Astrocyte of the cerebellum (primary cell): ENCODE measurements around the gene TNFSF18.

Experiments used
- DNase-seq: peaks from one replicate; pipeline ENCODE4 v3.0.0-alpha.2; 2011; ENCODE audit warnings: low read depth
- H3K4me3 ChIP-seq: 2 replicates; pipeline ENCODE4 v1.5.1; 2011; ENCODE audit warnings: mild to moderate bottlenecking, low read depth, low read length, moderate library complexity
- in situ Hi-C: cut with HindIII; loops from 2 replicates; pipeline ENCODE4 v1.10.0; 2017; ENCODE audit warnings: low sequenced_read_pairs
- TF ChIP-seq, protein P1 (sequence below): IDR thresholded peaks from 2 replicates; pipeline ENCODE4 v1.5.1; 2012; ENCODE audit warnings: low read length, low read depth, moderate library complexity, mild to moderate bottlenecking; ENCODE audit errors: missing control alignments

Gene TNFSF18

DNA sequence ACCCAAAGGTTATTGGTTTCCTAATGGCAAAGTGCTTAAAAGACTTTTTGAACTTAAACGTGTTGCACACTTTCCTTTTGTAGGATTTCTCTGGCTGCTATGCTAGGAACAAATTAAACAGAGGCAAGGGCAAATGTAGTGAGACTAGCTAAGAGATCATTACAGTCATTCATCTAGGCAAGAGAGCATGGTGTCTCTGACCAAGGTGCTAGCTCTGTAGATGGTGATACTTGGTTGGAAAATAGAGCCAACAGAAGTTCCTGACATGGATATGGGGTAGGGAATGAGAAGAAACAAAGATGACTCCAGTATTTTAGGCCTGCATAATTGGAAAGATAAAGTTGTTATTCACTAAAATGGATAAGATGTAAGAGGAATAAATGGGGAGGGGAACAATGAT is 6.1 kb downstream of the TNFSF18 start:
- DNase-seq, result no peak
- in situ Hi-C loops, result no loop called here
- TF ChIP-seq, protein P1, sequence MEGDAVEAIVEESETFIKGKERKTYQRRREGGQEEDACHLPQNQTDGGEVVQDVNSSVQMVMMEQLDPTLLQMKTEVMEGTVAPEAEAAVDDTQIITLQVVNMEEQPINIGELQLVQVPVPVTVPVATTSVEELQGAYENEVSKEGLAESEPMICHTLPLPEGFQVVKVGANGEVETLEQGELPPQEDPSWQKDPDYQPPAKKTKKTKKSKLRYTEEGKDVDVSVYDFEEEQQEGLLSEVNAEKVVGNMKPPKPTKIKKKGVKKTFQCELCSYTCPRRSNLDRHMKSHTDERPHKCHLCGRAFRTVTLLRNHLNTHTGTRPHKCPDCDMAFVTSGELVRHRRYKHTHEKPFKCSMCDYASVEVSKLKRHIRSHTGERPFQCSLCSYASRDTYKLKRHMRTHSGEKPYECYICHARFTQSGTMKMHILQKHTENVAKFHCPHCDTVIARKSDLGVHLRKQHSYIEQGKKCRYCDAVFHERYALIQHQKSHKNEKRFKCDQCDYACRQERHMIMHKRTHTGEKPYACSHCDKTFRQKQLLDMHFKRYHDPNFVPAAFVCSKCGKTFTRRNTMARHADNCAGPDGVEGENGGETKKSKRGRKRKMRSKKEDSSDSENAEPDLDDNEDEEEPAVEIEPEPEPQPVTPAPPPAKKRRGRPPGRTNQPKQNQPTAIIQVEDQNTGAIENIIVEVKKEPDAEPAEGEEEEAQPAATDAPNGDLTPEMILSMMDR, result no peak
- no peak overlapping the region for H3K4me3 ChIP-seq

DNA sequence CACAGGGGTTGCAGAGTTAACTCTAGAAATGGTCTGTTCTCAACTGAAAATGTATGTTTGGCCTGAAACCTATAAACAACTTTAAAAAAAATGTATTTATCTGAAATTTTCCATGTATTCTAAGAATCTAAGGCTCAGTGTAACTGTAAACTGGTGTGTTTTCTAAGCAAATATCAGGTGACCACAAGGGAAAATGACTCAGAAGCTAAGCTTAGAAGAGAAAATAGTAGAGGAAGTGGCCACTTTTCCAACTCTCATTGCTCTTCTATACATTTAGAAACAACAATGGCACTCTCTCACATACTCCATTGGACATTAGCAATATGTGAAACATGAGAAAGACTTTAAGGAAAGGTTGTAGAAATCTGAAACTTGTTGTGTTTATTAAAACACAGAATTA is 7.5 kb downstream of the TNFSF18 start:
- H3K4me3 ChIP-seq, result no peak overlapping the region
- in situ Hi-C loops, result no loop called here
- TF ChIP-seq, protein P1, result no peak
- peak; percentile 19 for DNase-seq

GRCh38 chr1:173042806-173043205 is 7.9 kb downstream of the TNFSF18 start:
- no peak overlapping the region for H3K4me3 ChIP-seq
- DNase-seq, result peak; percentile 41
- TF ChIP-seq, protein P1, result no peak
- in situ Hi-C loops, result no loop called here

GRCh38 chr1:173039626-173040025 is 11.1 kb downstream of the TNFSF18 start:
- no peak overlapping the region for H3K4me3 ChIP-seq
- in situ Hi-C loops, result no loop called here
- DNase-seq, result no peak
- TF ChIP-seq, protein P1, result no peak

- TF ChIP-seq, protein P1, result no peak
- in situ Hi-C loops, result no loop called here
- H3K4me3 ChIP-seq, result no peak overlapping the region
- no peak for DNase-seq
Measured at GRCh38 chr1:173038875-173039554, 11.7 kb downstream of the TNFSF18 start.

DNA sequence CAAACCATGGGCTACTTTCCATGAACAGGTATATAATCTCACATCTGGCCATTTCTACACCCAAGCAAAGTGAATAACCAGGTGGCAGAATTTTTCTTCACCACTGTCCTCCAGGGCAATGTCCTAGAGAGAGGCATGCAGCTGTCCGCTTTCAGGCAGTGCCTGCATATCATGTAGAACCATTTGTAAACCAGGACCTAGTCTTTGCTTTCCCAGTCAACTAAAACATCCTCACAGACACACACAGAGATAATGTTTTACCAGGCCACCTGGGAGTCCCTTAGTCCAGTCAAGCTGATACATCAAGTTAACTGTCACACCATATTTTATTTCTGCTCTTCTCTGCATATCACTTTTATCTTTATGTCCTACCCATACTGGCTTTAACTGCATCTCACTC is 26.2 kb downstream of the TNFSF18 start:
- no peak for DNase-seq
- TF ChIP-seq, protein P1, result no peak
- no peak overlapping the region for H3K4me3 ChIP-seq
- in situ Hi-C loops, result no loop called here

- TF ChIP-seq, protein P1, result no peak
- H3K4me3 ChIP-seq, result no peak overlapping the region
- in situ Hi-C loops, result no loop called here
- DNase-seq, result no peak
Measured at GRCh38 chr1:173023343-173023742, 27.4 kb downstream of the TNFSF18 start.
